ENCODE measurements around the gene CDH6. TPM values are rescaled to one million over a fixed set of nuclear protein-coding genes. Genes with fewer than 3 reads are reported as not detected.
A peak's percentile ranks its signal among the peaks of the same experiment; 100 is the strongest.

The CDH6 gene
- total and polyA plus RNA-seq, 2 of the 4 experiments (the other 2 are of a cell fraction), result 72.2 to 232 TPM

- intact Hi-C loops (cut with micrococcal nuclease) (loop anchor here (5.0 kb wide), 1 partner anchor 117 kb away; no protein-coding TSS in a partner anchor), in situ Hi-C loops (cut with MboI; ENCODE audit: low sequenced_read_pairs) (no loop called here), dilution Hi-C loops (cut with HindIII; ENCODE audit: low sequenced_read_pairs, unreplicated experiment) (no loop called here)
- Histone ChIP-seq H3K56ac (ENCODE audit: extremely low read depth, insufficient read depth, low read length) (no peak overlapping the region), H2BK120ac (ENCODE audit: low read depth, low read length) (peak overlapping the region; percentile 59), H3K79me1 (ENCODE audit: low read depth in 1 of 2, low read length in 2 of 2) (no peaks in the 10 kb centered on the region), H2AK5ac (ENCODE audit: low read depth, low read length) (peak overlapping the region; percentile 54), H3K9me3 (ENCODE audit: control insufficient read depth, insufficient read depth, low read length) (peaks cover 3% of the 10 kb centered on the region; the same call in 1 of the 2 replicates), H2BK15ac (ENCODE audit: low read depth, low read length) (peak overlapping the region; percentile 88; the same call in 2 of the 3 replicates), H2AK9ac (replicated peaks; ENCODE audit: low read depth, low read length, poor library complexity) (no peak overlapping the region), H4K5ac (ENCODE audit: low read depth, low read length) (peak overlapping the region; percentile 24; the same call in 1 of the 2 replicates), H3K4me1 (ENCODE audit: control insufficient read depth, insufficient read depth, low read length) (peaks cover 24% of the 10 kb centered on the region), H3K9me1 (ENCODE audit: insufficient read depth, low read length) (peaks cover 9% of the 10 kb centered on the region; the same call in 1 of the 2 replicates), H3K4ac (ENCODE audit: low read depth, low read length) (peak overlapping the region; percentile 58; the same call in 1 of the 2 replicates), H2BK20ac (ENCODE audit: low read depth, low read length) (peak overlapping the region; percentile 44; the same call in 1 of the 2 replicates), H4K20me1 (ENCODE audit: insufficient read depth, low read length) (no peaks in the 10 kb centered on the region), H3K23ac (ENCODE audit: low read depth, low read length) (peak overlapping the region; percentile 56; the same call in 1 of the 2 replicates), H4K91ac (ENCODE audit: insufficient read depth, low read depth, low read length) (peak overlapping the region; percentile 49), H3K27me3 (ENCODE audit: control insufficient read depth, insufficient read depth, low read length) (no peaks in the 10 kb centered on the region), H3K14ac (replicated peaks; ENCODE audit: low read depth, low read length) (peak overlapping the region; percentile 63), H3K4me3 (ENCODE audit: insufficient read depth, low read depth, low read length) (no peak overlapping the region), H4K8ac (ENCODE audit: low read depth in 2 of 2, low read length in 2 of 2) (peak overlapping the region; percentile 18 to 55; a peak in 3 of 4 replicates), H2BK5ac (ENCODE audit: low read depth, low read length, poor library complexity, severe bottlenecking) (no peak overlapping the region), H3K27ac (ENCODE audit: insufficient read depth, low read length) (no peak overlapping the region), H3K36me3 (ENCODE audit: control insufficient read depth, insufficient read depth, low read length) (no peaks in the 10 kb centered on the region), H2AFZ (replicated peaks; ENCODE audit: low read length, poor library complexity) (no peak overlapping the region), H3K18ac (ENCODE audit: low read depth, low read length) (peak overlapping the region; percentile 28; the same call in 1 of the 2 replicates), H3K4me2 (ENCODE audit: low read depth, low read length) (no peak overlapping the region), H3K9ac (ENCODE audit: low read depth, low read length) (no peak overlapping the region)
- CTCF ChIA-PET, result interaction anchor here (0.7 kb wide), 1 partner anchor 63 kb away, joined by 4 read pairs; no protein-coding TSS in a partner anchor
- POLR2A ChIA-PET (ENCODE audit: unreplicated experiment), result interaction anchor here (0.5 kb wide), 1 partner anchor 122 kb away, joined by 3 read pairs; no protein-coding TSS in a partner anchor
- ATAC-seq (ENCODE audit: low read depth) (no peak), DNase-seq (no peak)
- no CpG with 5 or more reads among the region's 3 CpGs for WGBS, 2 experiments (ENCODE audit: extremely low coverage in 2 of 2, insufficient read length in 1 of 2)
- TF ChIP-seq ELK1 (IDR thresholded peaks at IDR 0.05; ENCODE audit: borderline replicate concordance, low read depth, low read length) (no peak), MXI1 (IDR thresholded peaks at IDR 0.05; ENCODE audit: borderline replicate concordance, low read depth, low read length) (no peak), POLR2A (IDR thresholded peaks at IDR 0.05; ENCODE audit: low read depth, low read length) (no peak), CTCF (conservative IDR thresholded peaks at IDR 0.05; ENCODE audit: low read depth, low read length) (no peak), USF2 (IDR thresholded peaks at IDR 0.05; ENCODE audit: low read depth, low read length) (no peak), BHLHE40 (IDR thresholded peaks at IDR 0.05; ENCODE audit: low read depth, low read length) (no peak)
- BruUV-seq (replicated peaks), result no TSS peak
Measured at GRCh38 chr5:31359839-31360238, 166.4 kb downstream of the CDH6 start.

All from IMR-90 (cell line).